ENCODE data around the gene SRPK1. TPM values are rescaled to one million over a fixed set of nuclear protein-coding genes. Genes with fewer than 3 reads are reported as not detected.

SRPK1 gene
- total RNA-seq (2022): 126 and 138 TPM in 2 replicates
- percentile 95 among the genes with signal in this experiment for Bru-seq, nascent RNA
- percentile 95 among the genes with signal in this experiment for BruChase-seq, experiment 1, labeled RNA remaining after a 6-hour chase
- percentile 97 among the genes with signal in this experiment for BruChase-seq, experiment 2, labeled RNA remaining after a 2-hour chase
- long read RNA-seq, full-length matches to known transcripts: 72 of 122 reads
- long read RNA-seq, partial matches to known transcripts: 20 of 122 reads
- long read RNA-seq, other reads (novel, unspliced or antisense): 30 of 122 reads

DNA sequence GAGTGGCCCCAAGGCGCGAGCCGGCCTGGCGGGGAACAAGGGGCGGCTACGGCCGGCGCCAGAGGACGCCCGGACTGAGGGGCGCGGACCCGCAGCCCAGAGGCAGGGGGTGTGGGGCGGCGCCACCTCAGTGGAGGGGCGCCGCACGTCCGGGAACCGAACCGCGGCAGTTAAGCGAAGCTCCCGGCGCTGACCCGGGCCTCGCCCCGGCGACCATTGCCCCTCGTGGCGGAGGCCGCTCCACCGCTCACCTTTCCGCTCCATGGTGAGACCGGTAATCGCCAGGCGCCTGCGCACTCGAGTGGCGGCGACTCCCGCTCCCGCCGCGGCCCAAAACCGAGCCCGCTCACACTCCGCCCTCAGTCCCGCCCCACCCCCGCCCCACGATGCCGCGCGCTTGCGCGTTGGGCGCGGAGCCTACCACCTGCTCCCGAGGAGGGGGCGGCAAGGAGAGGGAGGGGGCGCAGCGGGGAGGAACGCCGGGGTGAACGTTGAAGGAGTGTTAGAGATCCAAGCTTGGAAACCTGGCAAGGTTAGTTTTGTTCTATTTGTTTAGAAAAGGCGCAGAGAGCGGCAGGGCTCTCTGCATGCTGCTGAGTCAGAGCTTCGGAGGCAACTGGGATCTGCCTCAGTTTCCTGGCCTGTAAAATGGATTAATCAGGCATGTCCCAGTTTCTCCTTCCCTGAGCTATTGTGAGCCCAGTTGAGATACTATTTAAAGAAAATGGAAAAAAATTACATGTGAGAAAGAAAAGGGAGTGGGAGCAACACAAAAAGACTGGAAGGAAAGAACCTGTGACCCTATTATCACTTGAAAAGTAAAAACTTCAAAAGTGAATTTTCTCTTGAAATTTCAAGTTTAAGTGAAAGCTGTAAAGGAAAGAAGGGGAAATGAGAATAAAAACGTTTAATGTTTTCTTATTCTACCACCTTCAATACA, at the start of gene SRPK1:
TSS of gene SRPK1 (minus strand) at position 306 of the 940 bp plus-strand sequence. CDS start at position 264, 42 bp downstream.
- no peaks in the 10 kb centered on the region for H3K27me3 Mint-ChIP-seq (ENCODE audit: unreplicated experiment)
- CTCF ChIA-PET: interaction anchor here (0.7 to 0.9 kb wide), 2 partner anchors 64 to 252 kb away, joined by 3 read pairs; no protein-coding TSS in a partner anchor

DNA sequence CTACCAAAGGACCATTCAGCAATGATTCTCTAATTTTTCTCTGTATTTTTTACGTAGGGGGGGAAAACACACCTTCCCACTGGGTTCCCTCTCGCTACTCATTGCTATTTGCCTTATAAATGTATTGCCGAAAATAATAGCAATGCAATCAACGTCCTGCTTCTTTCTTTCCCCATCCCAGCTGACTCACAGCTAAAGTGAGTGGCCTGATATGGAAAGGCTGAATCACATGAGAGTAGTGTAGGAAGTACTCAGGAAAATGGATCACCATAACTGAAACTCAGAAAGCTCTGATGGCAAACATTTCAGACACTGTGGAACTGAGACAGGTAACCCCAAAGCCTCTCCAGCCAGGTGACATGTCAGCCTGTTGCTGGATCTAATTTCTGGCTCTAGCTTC, 49.3 kb upstream of the SRPK1 start:
- intact Hi-C loops (cut with micrococcal nuclease; ENCODE audit: unreplicated experiment): loop anchor here (5.0 kb wide), 1 partner anchor 127 kb away; no protein-coding TSS in a partner anchor
- Mint-ChIP-seq H3K4me3 (ENCODE audit: low read depth, unreplicated experiment) (no peak overlapping the region), H3K36me3 (ENCODE audit: insufficient read depth, unreplicated experiment) (peaks cover 8% of the 10 kb centered on the region), H3K4me1 (ENCODE audit: low read depth, unreplicated experiment) (peaks cover 47% of the 10 kb centered on the region), H3K27ac (ENCODE audit: unreplicated experiment) (peak overlapping the region; percentile 73), H3K9me3 (ENCODE audit: low read depth, unreplicated experiment) (no peaks in the 10 kb centered on the region), H3K27me3 (ENCODE audit: unreplicated experiment) (no peaks in the 10 kb centered on the region)
- TF ChIP-seq, protein P1, sequence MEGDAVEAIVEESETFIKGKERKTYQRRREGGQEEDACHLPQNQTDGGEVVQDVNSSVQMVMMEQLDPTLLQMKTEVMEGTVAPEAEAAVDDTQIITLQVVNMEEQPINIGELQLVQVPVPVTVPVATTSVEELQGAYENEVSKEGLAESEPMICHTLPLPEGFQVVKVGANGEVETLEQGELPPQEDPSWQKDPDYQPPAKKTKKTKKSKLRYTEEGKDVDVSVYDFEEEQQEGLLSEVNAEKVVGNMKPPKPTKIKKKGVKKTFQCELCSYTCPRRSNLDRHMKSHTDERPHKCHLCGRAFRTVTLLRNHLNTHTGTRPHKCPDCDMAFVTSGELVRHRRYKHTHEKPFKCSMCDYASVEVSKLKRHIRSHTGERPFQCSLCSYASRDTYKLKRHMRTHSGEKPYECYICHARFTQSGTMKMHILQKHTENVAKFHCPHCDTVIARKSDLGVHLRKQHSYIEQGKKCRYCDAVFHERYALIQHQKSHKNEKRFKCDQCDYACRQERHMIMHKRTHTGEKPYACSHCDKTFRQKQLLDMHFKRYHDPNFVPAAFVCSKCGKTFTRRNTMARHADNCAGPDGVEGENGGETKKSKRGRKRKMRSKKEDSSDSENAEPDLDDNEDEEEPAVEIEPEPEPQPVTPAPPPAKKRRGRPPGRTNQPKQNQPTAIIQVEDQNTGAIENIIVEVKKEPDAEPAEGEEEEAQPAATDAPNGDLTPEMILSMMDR (IDR thresholded peaks at IDR 0.05; ENCODE audit: unreplicated experiment): no peak
- DNase-seq: peak; percentile 36
- BruUV-seq (replicated peaks): no TSS peak
- CTCF ChIA-PET: interaction anchor here (0.9 to 1.3 kb wide), 2 partner anchors 12 to 58 kb away, joined by 3 read pairs; partner anchors contain the start of gene MAPK14

More for the DNA sequence above, at the start of gene SRPK1:
- Mint-ChIP-seq H3K4me1 (ENCODE audit: low read depth, unreplicated experiment) (peaks cover 35% of the 10 kb centered on the region), H3K27ac (ENCODE audit: unreplicated experiment) (peak within 1 kb of the TSS; percentile 92), H3K4me3 (ENCODE audit: low read depth, unreplicated experiment) (peak within 1 kb of the TSS; percentile 95), H3K36me3 (ENCODE audit: insufficient read depth, unreplicated experiment) (peaks cover 47% of the 10 kb centered on the region), H3K9me3 (ENCODE audit: low read depth, unreplicated experiment) (no peaks in the 10 kb centered on the region)
- TF ChIP-seq, protein P1 (IDR thresholded peaks at IDR 0.05; ENCODE audit: unreplicated experiment): no peak
- no TSS peak for BruUV-seq (replicated peaks)
- intact Hi-C loops (cut with micrococcal nuclease; ENCODE audit: unreplicated experiment): loop anchor here (5.0 kb wide), 1 partner anchor 106 kb away; the partner anchor contains the start of gene MAPK14
- DNase-seq: peak; percentile 93

DNA sequence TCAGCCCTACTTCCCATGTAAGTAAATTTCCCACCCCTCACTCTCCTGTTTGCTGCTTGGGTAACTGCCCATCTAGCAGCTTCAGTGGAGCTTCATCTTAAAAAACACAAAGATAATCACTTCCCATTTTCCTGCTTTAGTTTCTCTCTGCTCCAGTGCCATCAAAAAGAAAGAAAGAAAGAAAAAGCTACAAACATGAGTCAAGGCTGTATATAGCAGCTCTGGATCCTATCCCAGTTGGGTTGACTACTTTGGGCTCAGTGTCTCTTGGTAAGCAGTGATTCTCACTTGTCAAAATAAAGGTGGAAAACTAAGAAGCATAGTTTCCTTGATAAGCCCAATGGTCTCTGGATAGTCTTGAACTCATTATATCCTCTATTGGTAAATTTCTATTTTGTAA, 48.7 kb upstream of the SRPK1 start:
- intact Hi-C loops (cut with micrococcal nuclease; ENCODE audit: unreplicated experiment): loop anchor here (5.0 kb wide), 1 partner anchor 128 kb away; no protein-coding TSS in a partner anchor
- peaks cover 47% of the 10 kb centered on the region for H3K4me1 Mint-ChIP-seq (ENCODE audit: low read depth, unreplicated experiment)
- no peak overlapping the region for H3K4me3 Mint-ChIP-seq (ENCODE audit: low read depth, unreplicated experiment)
- no peaks in the 10 kb centered on the region for H3K9me3 Mint-ChIP-seq (ENCODE audit: low read depth, unreplicated experiment)
- no peaks in the 10 kb centered on the region for H3K27me3 Mint-ChIP-seq (ENCODE audit: unreplicated experiment)
- H3K36me3 Mint-ChIP-seq (ENCODE audit: insufficient read depth, unreplicated experiment): peaks cover 8% of the 10 kb centered on the region
- no peak overlapping the region for H3K27ac Mint-ChIP-seq (ENCODE audit: unreplicated experiment)
- CTCF ChIA-PET: interaction anchor here (0.9 to 1.3 kb wide), 2 partner anchors 12 to 58 kb away, joined by 3 read pairs; partner anchors contain the start of gene MAPK14
- TF ChIP-seq, protein P1 (IDR thresholded peaks at IDR 0.05; ENCODE audit: unreplicated experiment): no peak
- BruUV-seq (replicated peaks): no TSS peak
- DNase-seq: no peak

DNA sequence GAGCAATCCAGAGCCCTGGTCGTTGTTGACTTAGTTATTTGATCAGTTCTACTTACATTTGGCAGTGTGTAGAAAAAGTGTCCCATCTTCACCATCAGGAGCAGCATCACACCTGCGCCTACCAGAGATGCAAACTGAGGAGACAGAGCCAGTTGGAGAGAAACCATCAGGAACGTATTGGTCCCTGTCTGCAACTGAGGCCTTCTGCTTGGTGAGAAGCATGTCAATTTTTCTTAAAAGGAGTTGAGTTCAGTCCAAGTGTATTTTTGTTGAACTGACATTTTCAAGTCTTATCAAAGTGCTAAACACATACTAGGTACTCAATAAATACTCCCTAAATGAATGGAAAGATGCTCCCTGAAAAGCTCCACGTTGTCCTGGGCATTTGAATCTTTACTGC, 47.9 kb upstream of the SRPK1 start:
- H3K4me1 Mint-ChIP-seq (ENCODE audit: low read depth, unreplicated experiment): peaks cover 44% of the 10 kb centered on the region
- no peak overlapping the region for H3K4me3 Mint-ChIP-seq (ENCODE audit: low read depth, unreplicated experiment)
- H3K36me3 Mint-ChIP-seq (ENCODE audit: insufficient read depth, unreplicated experiment): peaks cover 8% of the 10 kb centered on the region
- H3K9me3 Mint-ChIP-seq (ENCODE audit: low read depth, unreplicated experiment): no peaks in the 10 kb centered on the region
- no peak overlapping the region for H3K27ac Mint-ChIP-seq (ENCODE audit: unreplicated experiment)
- no TSS peak for BruUV-seq (replicated peaks)
- no peaks in the 10 kb centered on the region for H3K27me3 Mint-ChIP-seq (ENCODE audit: unreplicated experiment)
- TF ChIP-seq, protein P1 (IDR thresholded peaks at IDR 0.05; ENCODE audit: unreplicated experiment): no peak
- intact Hi-C loops (cut with micrococcal nuclease; ENCODE audit: unreplicated experiment): no loop called here
- DNase-seq: no peak
- CTCF ChIA-PET: no interaction called here
